ENCODE data around the gene HDAC1. TPM values are rescaled to one million over a fixed set of nuclear protein-coding genes. Genes with fewer than 3 reads are reported as not detected.

HDAC1 gene
- total RNA-seq, 4 donors from 2014 or later = 78.2 to 96.8 (median 85.0) TPM

GRCh38 chr1:32311709-32312393 lies 20.0 kb downstream of the HDAC1 start:
- Histone ChIP-seq H3K27me3 (no peaks in the 10 kb centered on the region), H3K9me3 (no peaks in the 10 kb centered on the region), H3K36me3 (peaks cover 0 to 2% of the 10 kb centered on the region in 2 donors), H3K4me1 (peaks cover 33 to 47% of the 10 kb centered on the region in 2 donors), H3K4me3 (replicated peaks in 1 of 3) (no peak overlapping the region), H3K27ac (peak overlapping the region in 1 of 3 donors; percentile 67)
- intact Hi-C loops (cut with DNase I) = no loop called here
- 20 to 36% methylated on average over 2 of the region's 2 CpGs for WGBS, 2 donors
- DNase-seq = no peak
- TF ChIP-seq POLR2A (IDR thresholded peaks at IDR 0.05) (no peak), CTCF (IDR thresholded peaks at IDR 0.05) (no peak)

- intact Hi-C loops (cut with DNase I) = no loop called here
- no peaks in the 10 kb centered on the region for H3K27me3 ChIP-seq
- TF ChIP-seq CTCF (IDR thresholded peaks at IDR 0.05) = no peak
- TF ChIP-seq POLR2A (IDR thresholded peaks at IDR 0.05) = no peak
- H3K4me1 ChIP-seq = peaks cover 5 to 13% of the 10 kb centered on the region in 2 donors
- DNase-seq = no peak
- H3K27ac ChIP-seq = no peak overlapping the region
- H3K4me3 ChIP-seq (replicated peaks in 1 of 3) = no peak overlapping the region
- H3K36me3 ChIP-seq = peaks cover 0 to 5% of the 10 kb centered on the region in 2 donors
- WGBS, 2 donors = 66 to 67% methylated on average over 3 of the region's 3 CpGs
- no peaks in the 10 kb centered on the region for H3K9me3 ChIP-seq
Measured at GRCh38 chr1:32316903-32317277, 25.0 kb downstream of the HDAC1 start.

GRCh38 chr1:32318127-32318869 lies 26.4 kb downstream of the HDAC1 start:
- peaks cover 0 to 5% of the 10 kb centered on the region in 2 donors for H3K36me3 ChIP-seq

GRCh38 chr1:32321712-32322291 lies 29.9 kb downstream of the HDAC1 start:
- Histone ChIP-seq H3K27me3 (no peaks in the 10 kb centered on the region), H3K4me1 (no peaks in the 10 kb centered on the region), H3K36me3 (peaks cover 7 to 11% of the 10 kb centered on the region in 2 donors), H3K9me3 (no peaks in the 10 kb centered on the region), H3K4me3 (replicated peaks in 1 of 3) (no peak overlapping the region), H3K27ac (no peak overlapping the region)
- TF ChIP-seq CTCF (IDR thresholded peaks at IDR 0.05) = no peak
- WGBS, 2 donors = 68 to 76% methylated on average over 5 of the region's 5 CpGs
- DNase-seq = no peak
- intact Hi-C loops (cut with DNase I) = no loop called here

More at GRCh38 chr1:32318127-32318869, 26.4 kb downstream of the HDAC1 start:
- intact Hi-C loops (cut with DNase I) = no loop called here
- Histone ChIP-seq H3K27ac (no peak overlapping the region), H3K4me1 (peaks cover 0 to 5% of the 10 kb centered on the region in 2 donors), H3K27me3 (no peaks in the 10 kb centered on the region), H3K4me3 (replicated peaks in 1 of 3) (no peak overlapping the region), H3K9me3 (no peaks in the 10 kb centered on the region)
- TF ChIP-seq CTCF (IDR thresholded peaks at IDR 0.05) (no peak), POLR2A (IDR thresholded peaks at IDR 0.05) (no peak)
- 96 to 97% methylated on average over 10 of the region's 10 CpGs for WGBS, 2 donors
- DNase-seq = no peak

GRCh38 chr1:32327204-32327603 lies 35.3 kb downstream of the HDAC1 start:
- WGBS, 2 donors = 96% methylated on average over 9 to 11 of the region's 11 CpGs
- Histone ChIP-seq H3K4me1 (peaks cover 18 to 22% of the 10 kb centered on the region in 2 donors), H3K27me3 (no peaks in the 10 kb centered on the region), H3K4me3 (replicated peaks in 1 of 3) (no peak overlapping the region), H3K27ac (no peak overlapping the region), H3K9me3 (no peaks in the 10 kb centered on the region), H3K36me3 (peaks cover 31 to 32% of the 10 kb centered on the region in 2 donors)
- TF ChIP-seq POLR2A (IDR thresholded peaks at IDR 0.05) (no peak), CTCF (IDR thresholded peaks at IDR 0.05) (no peak)
- intact Hi-C loops (cut with DNase I) = no loop called here
- DNase-seq = no peak
